Breast epithelium (tissue), 4 donors: ENCODE measurements around the gene CASK. TPM values are rescaled to one million over a fixed set of nuclear protein-coding genes. Genes with fewer than 3 reads are reported as not detected.

Experiments used
- DNase-seq, 2 donors: peaks; one replicate each; pipeline ENCODE4 v3.0.0-alpha.2; 2019; ENCODE audit warnings: low spot score in 2 of 2
- H3K27ac ChIP-seq, 2 donors: fragments of 200-600 bp; sonication (generic) in 1 of 2; one replicate each; pipeline ENCODE4 v1.5.1; 2016 to 2019; ENCODE audit warnings: mild to moderate bottlenecking in 1 of 2
- H3K27me3 ChIP-seq, 2 donors: fragments of 200-600 bp; sonication (generic) in 1 of 2; one replicate each; pipeline versions ENCODE4 v1.5.1 to v1.6.0; 2017 to 2019; ENCODE audit warnings: control low read depth in 1 of 2, mild to moderate bottlenecking in 1 of 2
- H3K36me3 ChIP-seq: fragments of 200-600 bp; one replicate; pipeline ENCODE4 v1.5.1; 2019
- H3K4me1 ChIP-seq, 2 donors: fragments of 200-600 bp; sonication (generic); one replicate each; pipeline ENCODE4 v1.5.1; 2016 to 2019; ENCODE audit warnings: control low read depth in 1 of 2
- H3K4me3 ChIP-seq, 3 donors: fragments of 200-600 bp; sonication (generic); 1 replicate in 2 of 3; 2 replicates in 1 of 3; pipeline ENCODE4 v1.5.1; 2016 to 2019; ENCODE audit warnings: mild to moderate bottlenecking in 3 of 3, moderate library complexity in 2 of 3
- H3K9me3 ChIP-seq, 2 donors: fragments of 200-600 bp; sonication (generic) in 1 of 2; one replicate each; pipeline ENCODE4 v1.5.1; 2016 to 2019; ENCODE audit warnings: control low read depth in 1 of 2
- CTCF ChIP-seq, 3 donors: fragments of 450-650 bp; IDR thresholded peaks; one replicate each; pipeline ENCODE4 v1.5.1; 2016 to 2017; ENCODE audit warnings: antibody characterized with exemption in 3 of 3, mild to moderate bottlenecking in 3 of 3, moderate library complexity in 3 of 3
- POLR2A ChIP-seq: fragments of 450-650 bp; IDR thresholded peaks from one replicate; pipeline ENCODE4 v1.6.1; 2016; ENCODE audit warnings: antibody characterized with exemption, mild to moderate bottlenecking, moderate library complexity
- POLR2AphosphoS5 ChIP-seq, 3 donors: sonication (generic); formaldehyde crosslinking; IDR thresholded peaks; one replicate each; pipeline ENCODE4 v1.6.1; 2017; ENCODE audit warnings: antibody characterized with exemption in 3 of 3
- intact Hi-C: fragments of 100-400 bp; cut with DNase I; formaldehyde crosslinking; loops from one replicate; pipeline ENCODE4 v1.15.1; 2023; ENCODE audit warnings: low total_unique reads
- total RNA-seq, 3 donors: library from RNA; depleted of rRNA; stranded (reverse); fragments of >200 nt; gene quantifications; one replicate each; pipeline ENCODE4 v1.1.0, GENCODE V29; 2016

CASK gene
- total RNA-seq, 3 donors from 2014 or later: 34.4 to 103 (median 52.4) TPM

DNA sequence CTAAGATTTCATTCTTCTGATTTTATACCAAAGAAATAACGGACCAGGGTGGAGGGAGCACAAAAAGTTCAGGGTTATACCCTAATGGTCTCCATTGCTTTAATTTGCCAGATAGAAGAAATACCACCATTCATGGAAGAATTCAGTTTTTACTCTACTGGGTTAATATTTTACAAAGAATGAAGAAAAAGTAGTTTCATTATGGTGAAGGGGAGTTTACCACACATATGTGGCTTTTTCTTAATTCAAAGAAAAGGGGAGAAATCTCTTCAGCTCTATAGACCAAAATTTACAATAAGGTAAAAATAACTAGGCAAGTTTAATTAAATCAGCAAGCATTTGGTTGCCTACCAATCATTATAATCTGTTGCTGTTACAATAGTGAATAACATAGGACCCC is 37.6 kb downstream of the CASK start:
- no peaks in the 10 kb centered on the region for H3K9me3 ChIP-seq
- H3K36me3 ChIP-seq: no peaks in the 10 kb centered on the region
- no peak for DNase-seq
- no peaks in the 10 kb centered on the region for H3K4me1 ChIP-seq
- H3K4me3 ChIP-seq: no peak overlapping the region
- intact Hi-C loops: no loop called here
- H3K27ac ChIP-seq: no peak overlapping the region
- H3K27me3 ChIP-seq: no peaks in the 10 kb centered on the region
- TF ChIP-seq POLR2AphosphoS5 (IDR thresholded peaks at IDR 0.05) (no peak), POLR2A (no peak), CTCF (IDR thresholded peaks at IDR 0.05) (no peak)

GRCh38 chrX:41881166-41881565 is 42.2 kb downstream of the CASK start:
- no peak for DNase-seq
- no peaks in the 10 kb centered on the region for H3K9me3 ChIP-seq
- intact Hi-C loops: no loop called here
- H3K27me3 ChIP-seq: peaks cover 0 to 9% of the 10 kb centered on the region in 2 donors
- TF ChIP-seq POLR2AphosphoS5 (IDR thresholded peaks at IDR 0.05): no peak
- no peak for TF ChIP-seq CTCF (IDR thresholded peaks at IDR 0.05)
- no peak for TF ChIP-seq POLR2A
- H3K36me3 ChIP-seq: no peaks in the 10 kb centered on the region
- H3K4me1 ChIP-seq: no peaks in the 10 kb centered on the region
- no peak overlapping the region for H3K4me3 ChIP-seq
- H3K27ac ChIP-seq: no peak overlapping the region

- no peaks in the 10 kb centered on the region for H3K4me1 ChIP-seq
- peaks cover 0 to 9% of the 10 kb centered on the region in 2 donors for H3K27me3 ChIP-seq
- DNase-seq: no peak
- H3K9me3 ChIP-seq: no peaks in the 10 kb centered on the region
- H3K36me3 ChIP-seq: no peaks in the 10 kb centered on the region
- no peak overlapping the region for H3K4me3 ChIP-seq
- no peak for TF ChIP-seq POLR2AphosphoS5 (IDR thresholded peaks at IDR 0.05)
- TF ChIP-seq CTCF (IDR thresholded peaks at IDR 0.05): no peak
- TF ChIP-seq POLR2A: no peak
- intact Hi-C loops: no loop called here
- no peak overlapping the region for H3K27ac ChIP-seq
Measured at GRCh38 chrX:41877167-41877566, 46.2 kb downstream of the CASK start.

DNA sequence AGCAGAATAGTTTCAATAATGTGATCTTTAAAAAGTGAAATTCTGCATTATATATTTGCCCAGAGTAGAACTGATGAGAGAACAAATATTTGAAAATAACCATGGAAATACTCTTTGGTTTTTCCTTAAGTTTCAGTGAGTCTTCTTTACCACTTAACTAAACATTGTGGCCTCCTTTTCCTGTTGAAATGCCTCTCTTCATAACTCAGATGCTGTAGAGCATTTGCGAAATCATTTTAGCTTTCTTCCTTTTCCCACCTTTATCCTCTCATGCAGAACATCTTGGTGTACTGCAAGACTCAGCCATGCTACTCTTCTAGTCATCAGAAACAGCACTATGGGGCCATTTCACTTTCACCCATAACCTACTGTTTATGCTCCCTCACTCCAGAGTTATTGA is 48.2 kb downstream of the CASK start:
- H3K4me1 ChIP-seq: no peaks in the 10 kb centered on the region
- H3K4me3 ChIP-seq: no peak overlapping the region
- DNase-seq: no peak
- intact Hi-C loops: no loop called here
- H3K36me3 ChIP-seq: no peaks in the 10 kb centered on the region
- TF ChIP-seq POLR2A: no peak
- TF ChIP-seq POLR2AphosphoS5 (IDR thresholded peaks at IDR 0.05): no peak
- TF ChIP-seq CTCF (IDR thresholded peaks at IDR 0.05): no peak
- H3K27ac ChIP-seq: no peak overlapping the region
- peaks cover 0 to 9% of the 10 kb centered on the region in 2 donors for H3K27me3 ChIP-seq
- H3K9me3 ChIP-seq: no peaks in the 10 kb centered on the region

GRCh38 chrX:41870719-41871151 is 52.6 kb downstream of the CASK start:
- Histone ChIP-seq H3K27ac (no peak overlapping the region), H3K4me3 (no peak overlapping the region), H3K9me3 (no peaks in the 10 kb centered on the region), H3K27me3 (peaks cover 0 to 6% of the 10 kb centered on the region in 2 donors), H3K36me3 (no peaks in the 10 kb centered on the region), H3K4me1 (no peaks in the 10 kb centered on the region)
- no peak for TF ChIP-seq POLR2AphosphoS5 (IDR thresholded peaks at IDR 0.05)
- TF ChIP-seq CTCF (IDR thresholded peaks at IDR 0.05): no peak
- TF ChIP-seq POLR2A: no peak
- DNase-seq: no peak
- intact Hi-C loops: no loop called here
